Epithelial cell of proximal tubule (primary cell): ENCODE measurements around the gene FAM222A. TPM values are rescaled to one million over a fixed set of nuclear protein-coding genes. Genes with fewer than 3 reads are reported as not detected.

Source experiments
- DNase-seq: peaks from one replicate; pipeline ENCODE4 v3.0.0-alpha.2; 2011; ENCODE audit warnings: low read depth
- H3K4me3 ChIP-seq: 2 replicates; pipeline ENCODE4 v1.5.1; 2011; ENCODE audit warnings: low read depth, mild to moderate bottlenecking, low read length
- total RNA-seq: library from RNA; depleted of rRNA; stranded (reverse); fragments of >200 nt; gene quantifications from 2 replicates; pipeline ENCODE4 v1.2.3, GENCODE V29; 2015
- TF ChIP-seq, protein P1 (sequence below): conservative IDR thresholded peaks from 2 replicates; pipeline ENCODE4 v1.5.1; 2012; ENCODE audit warnings: low read depth, mild to moderate bottlenecking, low read length

FAM222A gene
- total RNA-seq, 1 donor from 2014 or later, result 0.52 TPM

DNA sequence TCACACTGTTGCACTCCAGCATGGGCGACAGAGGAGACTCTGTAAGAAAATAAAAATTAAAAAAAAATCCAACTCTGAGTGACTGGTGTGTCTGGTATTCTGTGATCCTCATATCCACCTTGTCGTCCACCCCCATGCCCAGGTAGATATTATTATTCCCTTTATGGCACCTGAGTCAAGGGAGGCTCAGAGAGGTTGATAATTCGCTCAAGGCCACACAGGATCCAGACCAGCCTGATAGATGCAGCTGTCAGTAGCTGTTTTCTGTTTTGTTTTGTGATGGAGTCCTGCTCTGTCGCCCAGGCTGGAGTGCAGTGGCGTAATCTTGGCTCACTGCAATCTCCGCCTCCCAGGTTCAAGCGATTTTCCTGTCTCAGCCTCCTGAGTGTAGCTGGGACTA is 14.8 kb upstream of the FAM222A start:
- no peak for DNase-seq
- no peak overlapping the region for H3K4me3 ChIP-seq
- TF ChIP-seq, protein P1, sequence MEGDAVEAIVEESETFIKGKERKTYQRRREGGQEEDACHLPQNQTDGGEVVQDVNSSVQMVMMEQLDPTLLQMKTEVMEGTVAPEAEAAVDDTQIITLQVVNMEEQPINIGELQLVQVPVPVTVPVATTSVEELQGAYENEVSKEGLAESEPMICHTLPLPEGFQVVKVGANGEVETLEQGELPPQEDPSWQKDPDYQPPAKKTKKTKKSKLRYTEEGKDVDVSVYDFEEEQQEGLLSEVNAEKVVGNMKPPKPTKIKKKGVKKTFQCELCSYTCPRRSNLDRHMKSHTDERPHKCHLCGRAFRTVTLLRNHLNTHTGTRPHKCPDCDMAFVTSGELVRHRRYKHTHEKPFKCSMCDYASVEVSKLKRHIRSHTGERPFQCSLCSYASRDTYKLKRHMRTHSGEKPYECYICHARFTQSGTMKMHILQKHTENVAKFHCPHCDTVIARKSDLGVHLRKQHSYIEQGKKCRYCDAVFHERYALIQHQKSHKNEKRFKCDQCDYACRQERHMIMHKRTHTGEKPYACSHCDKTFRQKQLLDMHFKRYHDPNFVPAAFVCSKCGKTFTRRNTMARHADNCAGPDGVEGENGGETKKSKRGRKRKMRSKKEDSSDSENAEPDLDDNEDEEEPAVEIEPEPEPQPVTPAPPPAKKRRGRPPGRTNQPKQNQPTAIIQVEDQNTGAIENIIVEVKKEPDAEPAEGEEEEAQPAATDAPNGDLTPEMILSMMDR, result no peak

- DNase-seq, result no peak
- H3K4me3 ChIP-seq, result no peak overlapping the region
- TF ChIP-seq, protein P1, result no peak
Observed at GRCh38 chr12:109701064-109701463, 12.6 kb upstream of the FAM222A start.

DNA sequence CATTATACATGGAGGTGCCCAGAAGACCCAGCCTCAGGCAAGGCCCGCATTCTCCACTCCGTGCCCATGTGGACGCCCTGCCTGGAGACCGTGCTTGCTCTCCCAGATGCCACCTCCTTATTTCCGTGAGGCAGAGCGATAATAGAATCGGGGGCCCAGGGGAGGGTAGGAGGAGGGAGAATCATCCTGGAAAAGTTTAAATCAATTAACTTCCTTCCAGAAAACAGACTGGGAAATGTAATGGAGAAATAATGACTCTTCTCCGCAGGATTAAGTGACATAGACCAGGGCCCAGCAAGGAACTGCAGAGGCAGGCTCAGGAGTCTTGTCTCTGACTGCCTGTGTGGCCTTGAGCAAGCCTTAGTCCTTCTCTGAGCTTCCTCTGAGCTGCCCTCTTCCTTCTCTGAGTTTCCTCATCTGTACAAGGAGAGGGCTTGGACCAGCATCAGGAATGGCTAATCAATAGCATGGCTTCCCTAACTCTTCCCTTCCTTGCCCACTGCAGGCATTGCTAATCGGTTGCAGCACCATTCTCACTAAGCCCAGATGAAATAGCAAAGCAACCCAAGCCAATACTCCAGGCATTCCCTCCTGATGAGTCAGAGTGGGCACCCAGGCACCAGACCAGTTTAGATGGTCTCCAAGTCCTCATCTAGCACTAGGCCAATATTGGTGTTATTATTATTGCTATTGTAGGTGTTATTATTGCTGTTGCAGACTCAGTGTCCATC is 11.3 kb upstream of the FAM222A start:
- no peak for DNase-seq
- TF ChIP-seq, protein P1, result no peak
- H3K4me3 ChIP-seq, result no peak overlapping the region

- H3K4me3 ChIP-seq, result no peak overlapping the region
- DNase-seq, result no peak
- TF ChIP-seq, protein P1, result no peak
Observed at GRCh38 chr12:109703684-109704083, 9.9 kb upstream of the FAM222A start.

DNA sequence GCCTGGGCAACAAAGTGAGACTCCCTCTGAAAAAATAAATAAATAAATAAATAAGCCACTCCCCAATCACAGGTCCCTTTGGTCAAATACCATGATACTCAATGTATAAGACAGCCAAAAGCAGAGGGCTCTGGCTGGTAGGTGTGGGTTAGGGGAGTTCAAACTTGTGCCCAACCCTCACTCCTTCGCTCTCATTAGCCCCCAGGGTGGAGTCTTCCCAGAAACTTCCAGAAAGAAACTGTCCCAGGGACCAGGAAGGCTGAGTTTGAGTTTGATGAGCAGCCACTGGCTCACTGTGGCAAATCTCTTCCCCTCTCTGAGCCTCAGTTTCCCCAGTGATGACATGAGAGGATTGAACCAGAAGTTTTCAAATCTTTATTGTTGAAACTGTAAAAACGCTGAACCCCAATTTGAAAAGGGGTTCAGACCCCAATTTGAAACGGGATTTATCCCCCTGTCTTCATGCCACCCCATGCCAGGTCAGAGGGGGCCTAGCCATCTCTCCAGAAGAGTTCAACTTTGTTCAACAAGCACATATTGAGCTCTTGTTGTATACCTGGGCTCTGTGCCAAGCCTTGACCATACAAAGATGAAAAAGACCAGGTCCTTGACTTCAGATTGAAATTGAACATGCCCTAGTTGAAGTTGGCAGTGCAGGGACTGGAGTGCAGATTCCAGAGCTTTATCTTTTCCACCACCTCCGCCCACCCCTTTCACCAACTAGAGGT is 9.1 kb upstream of the FAM222A start:
- DNase-seq, result no peak

DNA sequence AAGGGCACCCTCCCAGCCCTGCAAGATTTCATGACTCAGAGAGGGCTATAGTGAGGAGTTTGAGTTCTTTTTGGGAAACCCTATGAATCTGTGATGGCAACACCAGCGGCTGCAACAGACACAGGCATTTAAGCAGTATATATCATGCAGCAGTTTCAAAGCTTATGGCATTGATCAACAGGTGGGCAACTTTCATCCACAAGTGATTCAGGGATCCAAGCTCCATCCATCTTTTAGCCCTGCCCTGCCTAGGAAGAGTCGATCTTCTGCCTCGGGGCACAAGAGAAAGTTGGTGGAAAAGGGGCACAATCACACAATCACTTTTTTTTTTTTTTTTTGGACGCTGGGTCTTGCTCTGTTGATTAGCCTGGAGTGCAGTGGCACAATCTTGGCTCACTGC is 8.3 kb upstream of the FAM222A start:
- TF ChIP-seq, protein P1, result no peak
- no peak overlapping the region for H3K4me3 ChIP-seq
- no peak for DNase-seq

More for the DNA sequence above, 9.1 kb upstream of the FAM222A start:
- TF ChIP-seq, protein P1, result no peak
- no peak overlapping the region for H3K4me3 ChIP-seq
